ENCODE data around the gene SLC25A12.

GRCh38 chr2:171909266-171909665, 15.2 kb upstream of the SLC25A12 start:
- no peak for TF ChIP-seq CTCF (IDR thresholded peaks at IDR 0.05)
- no peak for TF ChIP-seq EP300 (IDR thresholded peaks at IDR 0.05)

Data from sigmoid colon (tissue), 4 donors.